GM18502 (cell line): Measurements from ENCODE around the gene FPGS.
"Not testable (repeated sequence)": the region's sequence is repeated elsewhere in the genome, so short reads cannot be mapped to it uniquely, and the experiment has no call there.

ENCODE experiments used
- ATAC-seq: cut with Tn5 transposase; IDR thresholded peaks from one replicate; pipeline ENCODE4 v1.9.1; 2021; ENCODE audit warnings: mild to moderate bottlenecking; ENCODE audit not compliant: unreplicated experiment, poor library complexity

The FPGS gene

GRCh38 chr9:127835991-127836516 is 33.4 kb downstream of the FPGS start:
- no peak for ATAC-seq

GRCh38 chr9:127836561-127836960 is 33.9 kb downstream of the FPGS start:
- not testable (repeated sequence) for ATAC-seq

GRCh38 chr9:127837346-127837745 is 34.7 kb downstream of the FPGS start:
- ATAC-seq: no peak

DNA sequence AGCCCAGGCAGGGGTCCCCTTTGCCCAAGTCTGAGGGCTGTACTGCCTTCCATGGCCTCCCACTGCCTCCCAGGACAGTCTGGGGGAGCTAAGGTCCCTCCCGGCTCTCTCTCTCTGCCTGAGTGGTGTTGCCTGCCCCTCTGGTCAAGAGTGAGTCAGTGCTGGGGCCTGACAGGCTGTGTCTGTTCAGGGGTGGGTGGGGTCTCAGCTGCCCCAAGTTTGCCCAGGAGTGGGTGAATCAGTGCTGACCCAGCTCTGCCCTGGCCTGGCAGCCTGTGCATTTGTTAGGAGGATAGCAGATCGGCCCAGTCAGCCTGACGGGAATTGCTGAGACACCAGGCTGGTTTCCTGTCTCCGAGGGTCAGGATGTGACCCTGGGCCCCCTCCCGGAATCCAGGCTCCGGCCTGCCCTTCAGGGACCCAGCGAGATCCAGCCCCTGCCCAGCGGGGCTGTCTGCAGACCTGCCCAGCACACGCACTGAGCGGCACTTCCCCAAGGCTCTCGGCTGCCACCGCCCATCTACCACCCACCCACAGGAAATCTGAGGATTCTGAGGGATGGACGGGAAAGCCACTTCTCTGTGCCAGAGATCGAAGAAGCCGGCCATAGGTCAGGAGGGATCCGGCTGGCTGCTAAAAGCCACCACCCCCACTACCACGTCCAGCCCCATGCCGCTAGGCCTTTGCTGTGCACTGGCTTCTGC is 35.8 kb downstream of the FPGS start:
- ATAC-seq: no peak

- no peak for ATAC-seq
These were observed 38.6 kb downstream of the FPGS start for GRCh38 chr9:127841087-127841835.

DNA sequence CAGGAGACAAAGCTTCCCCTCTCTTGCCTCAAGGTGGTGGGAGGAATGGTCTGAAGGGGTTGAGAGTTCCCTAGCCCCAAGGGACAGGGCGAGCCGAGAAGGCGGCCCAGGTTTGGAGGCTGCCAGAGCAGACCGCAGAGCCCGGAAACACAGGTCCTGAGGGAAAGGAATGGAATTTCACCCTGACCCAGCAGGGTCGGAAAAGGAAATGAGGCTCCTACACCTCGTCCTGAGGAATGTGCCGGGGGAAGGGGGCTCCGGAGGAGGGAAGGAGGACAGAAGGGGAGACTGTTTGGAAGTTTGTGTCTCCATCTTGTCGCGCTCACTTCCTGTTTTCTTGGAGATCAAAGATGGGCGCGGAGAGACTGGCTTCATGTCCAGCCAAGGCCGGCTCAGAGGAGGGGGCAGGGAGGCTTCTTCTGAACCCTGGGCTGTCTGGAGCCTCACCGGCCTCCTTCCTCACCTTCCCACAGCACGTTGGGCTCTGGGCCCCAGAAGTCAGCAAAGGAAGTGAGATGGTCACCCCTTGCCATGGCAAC is 42.2 kb downstream of the FPGS start:
- ATAC-seq: no peak

- not testable (repeated sequence) for ATAC-seq
These were observed 42.9 kb downstream of the FPGS start for GRCh38 chr9:127845619-127846018.

- ATAC-seq: no peak
These were observed 43.9 kb downstream of the FPGS start for GRCh38 chr9:127846443-127847177.

DNA sequence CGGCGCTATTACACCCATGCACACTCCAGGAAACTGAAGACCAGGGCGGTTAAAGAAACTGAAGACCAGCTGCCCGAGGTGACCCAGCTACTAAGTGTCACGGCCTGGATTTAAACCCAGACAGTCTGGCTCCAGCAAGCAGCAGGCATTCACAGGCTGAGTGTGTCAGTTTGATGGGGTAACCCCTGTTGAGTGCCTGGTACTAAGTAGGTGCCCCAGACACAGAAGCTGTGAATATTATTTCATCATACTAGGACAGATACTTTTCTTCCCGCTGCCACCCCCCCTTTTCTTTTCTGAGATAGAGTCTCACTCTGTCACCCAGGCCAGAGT is 44.5 kb downstream of the FPGS start:
- ATAC-seq: no peak

DNA sequence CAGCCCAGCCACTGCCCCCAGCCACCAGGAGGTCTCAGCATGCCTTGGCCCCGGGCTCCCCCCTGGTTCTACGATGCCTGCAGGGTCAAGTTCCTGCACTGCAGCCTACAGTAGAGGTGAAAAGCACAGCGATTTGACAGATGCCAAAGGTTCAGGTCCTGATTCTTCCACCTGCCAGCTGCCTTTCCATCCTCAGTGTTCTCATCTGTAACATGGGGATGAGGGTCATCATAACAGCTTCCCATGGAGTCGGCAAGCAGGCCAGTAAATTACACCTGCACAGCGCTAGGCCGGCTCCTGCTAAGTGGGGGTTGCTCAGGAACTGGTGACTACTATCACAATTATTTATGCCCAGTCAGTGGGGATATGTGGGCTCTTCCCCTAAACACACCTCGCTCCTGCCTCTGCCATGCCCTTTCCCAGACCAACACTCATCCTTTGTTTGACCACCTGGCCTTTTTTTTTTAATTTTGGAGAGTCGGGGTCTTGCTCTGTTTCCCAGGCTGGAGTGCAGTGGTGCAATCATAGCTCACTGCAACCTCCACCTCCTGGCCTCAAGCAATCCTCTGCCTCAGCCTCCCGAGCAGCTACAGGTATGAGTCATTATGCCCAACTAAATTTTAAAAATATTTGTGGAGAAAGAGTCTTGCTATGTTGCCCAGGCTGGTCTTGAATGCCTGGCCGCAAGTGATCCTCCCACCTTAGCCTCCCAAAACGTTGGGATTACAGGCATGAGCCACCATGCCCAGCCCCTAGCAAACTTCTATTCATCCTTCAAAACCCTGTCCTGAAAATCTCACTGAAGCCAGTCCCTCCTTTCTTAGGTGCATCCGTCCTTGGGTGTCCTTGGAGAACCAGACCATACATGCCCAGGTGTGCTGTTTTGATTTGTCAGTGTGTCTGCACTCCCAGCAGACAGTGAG is 45.4 kb downstream of the FPGS start:
- ATAC-seq: no peak

- ATAC-seq: no peak
These were observed 46.2 kb downstream of the FPGS start for GRCh38 chr9:127848756-127849504.

- no peak for ATAC-seq
These were observed 47.7 kb downstream of the FPGS start for GRCh38 chr9:127850286-127850830.

DNA sequence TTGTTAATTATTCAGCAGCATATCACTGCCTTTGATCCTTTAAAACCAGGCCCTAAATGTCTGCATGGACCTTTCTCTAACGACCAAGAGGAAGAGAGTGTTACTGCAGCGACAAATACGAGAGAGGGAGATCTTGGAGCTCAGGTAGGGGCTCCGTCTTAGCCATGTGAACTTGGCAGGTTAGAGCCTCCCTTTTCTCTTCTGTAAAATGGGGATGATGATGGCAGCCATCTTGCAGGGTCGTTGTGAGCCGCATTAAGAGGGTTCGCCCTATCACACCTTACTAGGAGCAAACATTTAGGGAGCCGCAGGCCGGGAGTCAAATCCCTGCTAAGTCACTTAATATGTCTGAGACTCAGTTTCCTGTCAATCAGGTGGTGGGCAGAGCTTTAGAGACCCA is 50.1 kb downstream of the FPGS start:
- no peak for ATAC-seq

DNA sequence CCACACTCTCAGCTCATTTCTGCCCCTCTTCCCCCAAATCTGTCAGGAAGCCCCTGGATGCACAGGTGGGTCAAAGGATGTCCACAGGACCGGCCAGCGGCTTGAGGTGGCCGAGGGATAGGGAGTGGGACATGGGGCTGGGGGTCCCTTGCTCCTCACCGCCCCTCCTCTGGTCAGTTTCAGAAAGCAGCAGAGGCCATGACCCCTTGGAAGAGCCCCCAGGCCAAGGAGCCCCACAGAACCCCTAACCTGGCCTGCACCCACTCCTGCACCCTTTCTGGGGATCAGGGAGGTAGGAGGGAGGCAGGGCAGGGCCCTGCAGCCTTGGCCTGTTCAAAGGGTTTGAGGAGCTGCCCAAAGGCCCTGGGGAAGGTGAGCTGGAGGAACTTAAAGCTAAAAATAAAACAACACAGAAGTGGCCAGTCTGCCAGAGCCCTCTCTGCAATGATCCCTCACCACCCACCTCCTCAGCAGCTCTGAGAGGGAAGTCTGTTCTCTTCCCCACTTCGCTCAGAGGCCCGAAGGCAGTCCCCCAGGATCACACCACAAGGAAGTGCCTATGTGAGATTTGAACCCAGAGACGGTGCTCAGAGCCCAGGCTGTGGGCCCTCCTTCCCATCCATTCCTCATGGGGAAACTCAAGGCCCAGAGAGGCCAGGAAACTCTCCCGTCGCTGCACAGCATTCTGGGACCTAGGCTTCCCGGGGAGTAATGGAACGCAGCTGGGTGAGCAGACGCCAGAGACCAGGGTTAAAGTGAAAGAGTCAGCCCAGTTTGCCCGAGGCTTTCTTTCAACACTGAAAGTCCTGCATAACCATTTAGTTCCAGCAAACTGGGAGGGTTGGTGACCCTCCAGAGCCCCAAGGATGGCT is 50.9 kb downstream of the FPGS start:
- ATAC-seq: no peak

DNA sequence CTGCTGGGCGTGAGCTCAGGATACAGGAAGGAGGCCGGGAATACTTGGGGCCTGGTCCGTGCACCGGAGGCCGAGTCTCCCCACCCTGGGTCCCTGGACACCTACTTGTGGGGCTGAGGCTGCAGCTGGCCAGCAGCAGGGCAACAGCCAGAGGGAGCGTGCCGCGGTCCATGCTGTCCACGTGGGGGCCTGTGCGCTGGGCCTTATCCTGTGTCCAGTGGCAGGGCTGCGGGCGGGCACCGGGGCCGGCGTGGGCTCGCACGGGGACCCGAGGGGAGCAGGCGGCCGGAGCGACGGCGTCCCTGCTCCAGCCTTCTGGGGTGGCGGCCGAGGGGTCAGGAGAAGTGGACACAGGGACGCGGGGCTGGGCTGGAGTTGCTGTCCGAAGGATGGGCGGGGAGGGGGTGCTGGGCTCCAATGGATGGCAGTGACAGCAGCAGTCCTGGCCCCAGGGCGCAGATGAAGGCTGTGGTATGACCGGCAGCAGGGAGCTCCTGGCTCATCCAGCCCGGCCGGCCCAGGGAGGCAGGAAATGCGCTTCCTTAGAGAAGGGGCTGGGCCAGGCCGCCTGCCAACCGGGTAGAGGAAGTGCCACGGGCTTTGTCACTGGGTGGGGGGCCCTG is 51.6 kb downstream of the FPGS start, which contains the start of gene ENG:
Gene ENG (minus strand): TSS at position 475 of the 623 bp plus-strand sequence. CDS start 303 bp downstream, at position 172.
- ATAC-seq: no peak

GRCh38 chr9:127854960-127855359 is 52.3 kb downstream of the FPGS start:
- ATAC-seq: no peak

DNA sequence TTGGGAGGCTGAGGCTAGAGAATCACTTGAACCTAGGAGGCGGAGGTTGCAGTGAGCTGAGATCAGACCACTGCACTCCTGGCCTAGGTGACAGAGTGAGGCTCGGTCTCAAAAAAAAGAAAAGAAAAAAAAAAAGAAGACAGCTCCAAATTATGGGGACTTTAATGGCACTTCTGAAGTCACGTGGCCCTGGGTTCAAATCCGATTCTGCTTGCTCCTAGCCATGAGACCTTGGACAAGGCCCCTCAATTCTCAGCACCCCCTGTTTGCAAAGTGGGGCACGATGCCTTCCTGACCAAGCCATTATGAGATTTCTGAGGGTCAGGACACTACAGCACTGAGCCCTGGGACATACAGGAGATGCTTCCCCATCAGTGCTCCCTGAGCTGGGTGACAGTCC is 52.8 kb downstream of the FPGS start:
- no peak for ATAC-seq
